ENCODE results near the gene TRIM44.

DNA sequence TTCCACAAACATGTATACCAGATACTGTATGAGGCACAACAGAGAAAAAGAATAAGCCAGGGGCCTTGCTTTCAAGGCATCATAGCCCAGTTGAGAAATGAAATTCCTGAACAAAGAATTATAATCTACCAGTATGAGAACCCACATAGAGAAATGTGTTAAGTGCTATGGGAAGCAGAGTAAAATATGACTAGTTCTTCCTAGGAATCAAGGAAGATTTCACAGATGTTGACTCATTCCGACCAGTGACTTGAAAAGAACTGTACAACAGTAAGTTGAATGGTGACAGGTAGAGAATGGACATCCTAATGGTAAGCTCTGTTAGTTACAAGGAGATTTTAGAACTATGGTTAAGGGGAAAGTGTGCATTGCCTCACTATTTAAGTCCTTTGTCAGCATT lies 102.6 kb downstream of the TRIM44 start:
- TF ChIP-seq, protein P1, sequence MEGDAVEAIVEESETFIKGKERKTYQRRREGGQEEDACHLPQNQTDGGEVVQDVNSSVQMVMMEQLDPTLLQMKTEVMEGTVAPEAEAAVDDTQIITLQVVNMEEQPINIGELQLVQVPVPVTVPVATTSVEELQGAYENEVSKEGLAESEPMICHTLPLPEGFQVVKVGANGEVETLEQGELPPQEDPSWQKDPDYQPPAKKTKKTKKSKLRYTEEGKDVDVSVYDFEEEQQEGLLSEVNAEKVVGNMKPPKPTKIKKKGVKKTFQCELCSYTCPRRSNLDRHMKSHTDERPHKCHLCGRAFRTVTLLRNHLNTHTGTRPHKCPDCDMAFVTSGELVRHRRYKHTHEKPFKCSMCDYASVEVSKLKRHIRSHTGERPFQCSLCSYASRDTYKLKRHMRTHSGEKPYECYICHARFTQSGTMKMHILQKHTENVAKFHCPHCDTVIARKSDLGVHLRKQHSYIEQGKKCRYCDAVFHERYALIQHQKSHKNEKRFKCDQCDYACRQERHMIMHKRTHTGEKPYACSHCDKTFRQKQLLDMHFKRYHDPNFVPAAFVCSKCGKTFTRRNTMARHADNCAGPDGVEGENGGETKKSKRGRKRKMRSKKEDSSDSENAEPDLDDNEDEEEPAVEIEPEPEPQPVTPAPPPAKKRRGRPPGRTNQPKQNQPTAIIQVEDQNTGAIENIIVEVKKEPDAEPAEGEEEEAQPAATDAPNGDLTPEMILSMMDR (conservative IDR thresholded peaks at IDR 0.05), result no peak
- TF ChIP-seq ZFX (IDR thresholded peaks at IDR 0.05), result no peak

Measured in C4-2B (cell line).